A549 (cell line): ENCODE data around the gene IL22. TPM values are rescaled to one million over a fixed set of nuclear protein-coding genes. Genes with fewer than 3 reads are reported as not detected.

Source experiments
- ATAC-seq, 2 experiments: fragments of 200-7000 bp in 1 of 2; fragments of >200 bp in 1 of 2; cut with Nextera tagmentation in 1 of 2; cut with Tn5 transposase in 1 of 2; 3 replicates each; pipeline versions ENCODE4 v1.8.0 to v1.9.1; 2018 to 2020; ENCODE audit warnings: mild to moderate bottlenecking in 1 of 2, moderate library complexity in 1 of 2
- CTCF ChIA-PET: fragments of 300-600 bp; sonication (Branson Sonifier 250); formaldehyde crosslinking; extraction: SDS; loops from one replicate; lab custom pipeline; 2021; ENCODE audit warnings: antibody characterized with exemption, inconsistent platforms; lab: Yijun Ruan, JAX
- POLR2A ChIA-PET: fragments of 350-600 bp; formaldehyde crosslinking; extraction: SDS; loops from one replicate; lab custom pipeline; 2021; ENCODE audit warnings: antibody characterized with exemption, inconsistent platforms; lab: Yijun Ruan, JAX
- DNase-seq, 2 experiments: peaks; one replicate each; pipeline versions ENCODE4 v3.0.0 to v3.0.0-alpha.2; 2011 to 2016; ENCODE audit warnings: low read depth in 1 of 2, low spot score in 1 of 2
- FAIRE-seq: peaks from 2 replicates; lab custom pipeline; 2011; peaks lifted over from hg19 to GRCh38; lab: Jason Lieb, UNC
- H3K27ac ChIP-seq, 2 experiments: fragments of >200 bp; sonication (Bioruptor Twin); formaldehyde crosslinking; 3 replicates each; pipeline ENCODE4 v1.5.1; 2016 to 2017
- H3K4me1 ChIP-seq: fragments of >200 bp; sonication (Bioruptor Twin); formaldehyde crosslinking; 3 replicates; pipeline ENCODE4 v1.6.1; 2016
- H3K4me2 ChIP-seq: fragments of >200 bp; sonication (Bioruptor Twin); formaldehyde crosslinking; 3 replicates; pipeline ENCODE4 v1.6.1; 2016
- H3K4me3 ChIP-seq: fragments of >200 bp; sonication (Bioruptor Twin); formaldehyde crosslinking; 3 replicates; pipeline ENCODE4 v1.5.1; 2016
- H3K9me3 ChIP-seq: fragments of >200 bp; sonication (Bioruptor Twin); formaldehyde crosslinking; 3 replicates; pipeline ENCODE4 v1.6.1; 2016
- BCL3 ChIP-seq: fragments of >200 bp; sonication (Bioruptor Twin); formaldehyde crosslinking; IDR thresholded peaks from 3 replicates; pipeline ENCODE4 v1.6.1; 2016
- BHLHE40 ChIP-seq: IDR thresholded peaks from 2 replicates; pipeline ENCODE4 v1.6.1; 2012; ENCODE audit warnings: low read depth, low read length, inconsistent platforms
- CHD4 ChIP-seq: fragments of 200-600 bp; sonication (generic); IDR thresholded peaks from 2 replicates; pipeline ENCODE4 v1.6.1; 2016; ENCODE audit warnings: antibody characterized with exemption, mild to moderate bottlenecking, borderline replicate concordance
- EHF ChIP-seq: fragments of 250-450 bp; sonication (Bioruptor Pico); IDR thresholded peaks from 2 replicates; pipeline ENCODE4 v1.5.0; 2020; ENCODE audit warnings: mild to moderate bottlenecking
- EHMT2 ChIP-seq: fragments of 200-600 bp; sonication (generic); IDR thresholded peaks from 2 replicates; pipeline ENCODE4 v1.6.1; 2016; ENCODE audit warnings: antibody characterized with exemption, low read depth, mild to moderate bottlenecking, moderate library complexity
- EP300 ChIP-seq, 2 experiments: fragments of >200 bp; sonication (Bioruptor Twin); formaldehyde crosslinking; IDR thresholded peaks; 2 replicates in 1 of 2; 3 replicates in 1 of 2; pipeline ENCODE4 v1.6.1; 2016 to 2017
- ESRRA ChIP-seq: fragments of 150-350 bp; IDR thresholded peaks from 2 replicates; pipeline ENCODE4 v1.6.1; 2014; ENCODE audit warnings: mild to moderate bottlenecking, low read length, borderline replicate concordance
- FOSB ChIP-seq: fragments of 250-450 bp; sonication (Bioruptor Pico); IDR thresholded peaks from 2 replicates; pipeline ENCODE4 v1.5.0; 2020; ENCODE audit warnings: mild to moderate bottlenecking, moderate library complexity
- FOSL2 ChIP-seq, 2 experiments: fragments of 450-650 bp in 1 of 2; fragments of >200 bp in 1 of 2; sonication (Bioruptor Twin) in 1 of 2; formaldehyde crosslinking; IDR thresholded peaks; 2 replicates each; pipeline versions ENCODE4 v1.5.0 to v1.6.1; 2016 to 2020; ENCODE audit warnings: mild to moderate bottlenecking in 1 of 2, moderate library complexity in 1 of 2
- FOXS1 ChIP-seq: fragments of 250-450 bp; sonication (Bioruptor Pico); IDR thresholded peaks from 2 replicates; pipeline ENCODE4 v1.5.0; 2020; ENCODE audit warnings: mild to moderate bottlenecking, moderate library complexity
- HEYL ChIP-seq: fragments of 250-450 bp; sonication (Bioruptor Pico); IDR thresholded peaks from 2 replicates; pipeline ENCODE4 v1.8.0; 2021; ENCODE audit warnings: mild to moderate bottlenecking, moderate library complexity
- HOXA7 ChIP-seq: fragments of 250-450 bp; sonication (Bioruptor Pico); IDR thresholded peaks from 2 replicates; pipeline ENCODE4 v1.5.0; 2020; ENCODE audit warnings: mild to moderate bottlenecking, moderate library complexity
- HOXB5 ChIP-seq: fragments of 250-450 bp; sonication (Bioruptor Pico); IDR thresholded peaks from 2 replicates; pipeline ENCODE4 v1.5.0; 2020; ENCODE audit warnings: mild to moderate bottlenecking, moderate library complexity
- KDM5A ChIP-seq: fragments of 200-600 bp; sonication (generic); IDR thresholded peaks from 2 replicates; pipeline ENCODE4 v1.6.1; 2016; ENCODE audit warnings: antibody characterized with exemption, mild to moderate bottlenecking
- MAFK ChIP-seq: fragments of 450-650 bp; IDR thresholded peaks from 2 replicates; pipeline ENCODE4 v1.6.1; 2014; ENCODE audit not compliant: partially characterized antibody
- MAX ChIP-seq: IDR thresholded peaks from 2 replicates; pipeline ENCODE4 v1.6.1; 2012
- MYC ChIP-seq: IDR thresholded peaks from 2 replicates; pipeline ENCODE4 v1.6.1; 2012; ENCODE audit warnings: mild to moderate bottlenecking, inconsistent platforms, low read length, improper control_type of control experiment, borderline replicate concordance
- NR3C1 ChIP-seq: fragments of >200 bp; sonication (Bioruptor Twin); formaldehyde crosslinking; IDR thresholded peaks from 3 replicates; pipeline ENCODE4 v1.6.1; 2017
- PHF8 ChIP-seq: fragments of 200-600 bp; sonication (generic); IDR thresholded peaks from 2 replicates; pipeline ENCODE4 v1.6.1; 2016; ENCODE audit warnings: low read depth, mild to moderate bottlenecking, antibody characterized with exemption, moderate library complexity, borderline replicate concordance
- RARB ChIP-seq: fragments of 250-450 bp; sonication (Bioruptor Pico); IDR thresholded peaks from 2 replicates; pipeline ENCODE4 v1.8.0; 2021; ENCODE audit warnings: mild to moderate bottlenecking, moderate library complexity
- RCOR1 ChIP-seq: fragments of 150-350 bp; IDR thresholded peaks from 2 replicates; pipeline ENCODE4 v1.6.1; 2014; ENCODE audit warnings: antibody characterized with exemption, low read length, low read depth
- RNF2 ChIP-seq: fragments of 200-600 bp; sonication (generic); IDR thresholded peaks from 2 replicates; pipeline ENCODE4 v1.6.1; 2016; ENCODE audit warnings: low read depth, mild to moderate bottlenecking, antibody characterized with exemption, moderate library complexity, borderline replicate concordance
- TP53 ChIP-seq: fragments of 250-450 bp; sonication (Bioruptor Pico); IDR thresholded peaks from 2 replicates; pipeline ENCODE4 v1.5.0; 2021; ENCODE audit warnings: mild to moderate bottlenecking, moderate library complexity
- ZSCAN20 ChIP-seq: fragments of 250-450 bp; sonication (Bioruptor Pico); IDR thresholded peaks from 2 replicates; pipeline ENCODE4 v1.8.0; 2022; ENCODE audit warnings: mild to moderate bottlenecking, moderate library complexity
- WGBS: methylation state at CpG from one replicate; pipeline ENCODE4 v1.1.6; 2017; ENCODE audit errors: missing lambda C conversion rate; 5-methylcytosine and 5-hydroxymethylcytosine counted together
- polyA plus RNA-seq, 4 experiments: library from polyadenylated mRNA; depleted of rRNA in 3 of 4; stranded (reverse); fragments of >200 nt; fragmentation: RNase III in 1 of 4; extraction: RNeasy Plus Mini Kit Qiagen cat#74134 plus additional on column Dnase treatment in 1 of 4; gene quantifications; 2 replicates in 3 of 4; 3 replicates in 1 of 4; pipeline ENCODE4 v1.2.3, GENCODE V29; 2011 to 2017
- TF ChIP-seq, protein P1 (sequence below): fragments of 250-450 bp; sonication (Bioruptor Pico); IDR thresholded peaks from 2 replicates; pipeline ENCODE4 v1.5.0; 2021; ENCODE audit warnings: mild to moderate bottlenecking, moderate library complexity, borderline replicate concordance
- TF ChIP-seq, protein P2 (sequence below): fragments of 150-350 bp; IDR thresholded peaks from 2 replicates; pipeline ENCODE4 v1.6.1; 2014; ENCODE audit warnings: low read depth, mild to moderate bottlenecking, low read length

Gene IL22
- polyA plus RNA-seq, 2 of the 4 experiments (the other 2 are of a cell fraction): not detected

GRCh38 chr12:68267892-68268396 lies 14.5 kb upstream of the IL22 start:
- FAIRE-seq: no peak
- no peak overlapping the region for H3K4me3 ChIP-seq
- H3K4me1 ChIP-seq: no peaks in the 10 kb centered on the region
- POLR2A ChIA-PET: no interaction called here
- H3K27ac ChIP-seq: no peak overlapping the region
- no peak for DNase-seq
- no peak overlapping the region for H3K4me2 ChIP-seq
- TF ChIP-seq MYC: no peak
- no peak for TF ChIP-seq RARB
- TF ChIP-seq, protein P1, sequence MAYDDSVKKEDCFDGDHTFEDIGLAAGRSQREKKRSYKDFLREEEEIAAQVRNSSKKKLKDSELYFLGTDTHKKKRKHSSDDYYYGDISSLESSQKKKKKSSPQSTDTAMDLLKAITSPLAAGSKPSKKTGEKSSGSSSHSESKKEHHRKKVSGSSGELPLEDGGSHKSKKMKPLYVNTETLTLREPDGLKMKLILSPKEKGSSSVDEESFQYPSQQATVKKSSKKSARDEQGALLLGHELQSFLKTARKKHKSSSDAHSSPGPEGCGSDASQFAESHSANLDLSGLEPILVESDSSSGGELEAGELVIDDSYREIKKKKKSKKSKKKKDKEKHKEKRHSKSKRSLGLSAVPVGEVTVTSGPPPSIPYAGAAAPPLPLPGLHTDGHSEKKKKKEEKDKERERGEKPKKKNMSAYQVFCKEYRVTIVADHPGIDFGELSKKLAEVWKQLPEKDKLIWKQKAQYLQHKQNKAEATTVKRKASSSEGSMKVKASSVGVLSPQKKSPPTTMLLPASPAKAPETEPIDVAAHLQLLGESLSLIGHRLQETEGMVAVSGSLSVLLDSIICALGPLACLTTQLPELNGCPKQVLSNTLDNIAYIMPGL: no peak
- TF ChIP-seq ZSCAN20 (CRISPR knock-in tag): no peak
- no peak for TF ChIP-seq TP53
- TF ChIP-seq PHF8: no peak
- no peak for TF ChIP-seq EP300 (IDR thresholded peaks at IDR 0.05)
- no peak for TF ChIP-seq NR3C1
- TF ChIP-seq ESRRA: no peak
- no peak for TF ChIP-seq MAX
- no peak for TF ChIP-seq HOXB5 (CRISPR knock-in tag)
- no peak for TF ChIP-seq FOSL2 (IDR thresholded peaks at IDR 0.05)
- no peak for TF ChIP-seq FOSL2 (CRISPR knock-in tag; IDR thresholded peaks at IDR 0.05)
- TF ChIP-seq FOXS1 (CRISPR knock-in tag): no peak
- TF ChIP-seq RCOR1: no peak
- no peak for TF ChIP-seq BHLHE40
- TF ChIP-seq RNF2: no peak
- TF ChIP-seq, protein P2, sequence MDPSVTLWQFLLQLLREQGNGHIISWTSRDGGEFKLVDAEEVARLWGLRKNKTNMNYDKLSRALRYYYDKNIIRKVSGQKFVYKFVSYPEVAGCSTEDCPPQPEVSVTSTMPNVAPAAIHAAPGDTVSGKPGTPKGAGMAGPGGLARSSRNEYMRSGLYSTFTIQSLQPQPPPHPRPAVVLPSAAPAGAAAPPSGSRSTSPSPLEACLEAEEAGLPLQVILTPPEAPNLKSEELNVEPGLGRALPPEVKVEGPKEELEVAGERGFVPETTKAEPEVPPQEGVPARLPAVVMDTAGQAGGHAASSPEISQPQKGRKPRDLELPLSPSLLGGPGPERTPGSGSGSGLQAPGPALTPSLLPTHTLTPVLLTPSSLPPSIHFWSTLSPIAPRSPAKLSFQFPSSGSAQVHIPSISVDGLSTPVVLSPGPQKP: no peak
- no peak for TF ChIP-seq EHMT2
- H3K9me3 ChIP-seq: no peaks in the 10 kb centered on the region
- CTCF ChIA-PET: no interaction called here
- WGBS: 23% methylated on average over 6 of the region's 6 CpGs
- no peak for ATAC-seq

GRCh38 chr12:68264857-68265256 lies 11.5 kb upstream of the IL22 start:
- CTCF ChIA-PET: no interaction called here
- Histone ChIP-seq H3K4me1 (no peaks in the 10 kb centered on the region), H3K4me3 (no peak overlapping the region), H3K9me3 (no peaks in the 10 kb centered on the region), H3K4me2 (no peak overlapping the region), H3K27ac (no peak overlapping the region)
- TF ChIP-seq HEYL (CRISPR knock-in tag) (no peak), BCL3 (no peak), MAFK (no peak), NR3C1 (no peak), FOSB (CRISPR knock-in tag) (no peak), EHF (CRISPR knock-in tag) (no peak), HOXA7 (no peak), KDM5A (no peak), CHD4 (no peak)
- TF ChIP-seq, protein P2: no peak
- POLR2A ChIA-PET: no interaction called here
- FAIRE-seq: no peak
- 26% methylated on average over 2 of the region's 2 CpGs for WGBS
- no peak for ATAC-seq
- no peak for DNase-seq
